ENCODE results near the gene BSDC1.
A peak's percentile ranks its signal among the peaks of the same experiment; 100 is the strongest.
"Not testable (repeated sequence)": the region's sequence is repeated elsewhere in the genome, so short reads cannot be mapped to it uniquely, and the experiment has no call there.

Gene BSDC1, protein sequence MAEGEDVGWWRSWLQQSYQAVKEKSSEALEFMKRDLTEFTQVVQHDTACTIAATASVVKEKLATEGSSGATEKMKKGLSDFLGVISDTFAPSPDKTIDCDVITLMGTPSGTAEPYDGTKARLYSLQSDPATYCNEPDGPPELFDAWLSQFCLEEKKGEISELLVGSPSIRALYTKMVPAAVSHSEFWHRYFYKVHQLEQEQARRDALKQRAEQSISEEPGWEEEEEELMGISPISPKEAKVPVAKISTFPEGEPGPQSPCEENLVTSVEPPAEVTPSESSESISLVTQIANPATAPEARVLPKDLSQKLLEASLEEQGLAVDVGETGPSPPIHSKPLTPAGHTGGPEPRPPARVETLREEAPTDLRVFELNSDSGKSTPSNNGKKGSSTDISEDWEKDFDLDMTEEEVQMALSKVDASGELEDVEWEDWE

DNA sequence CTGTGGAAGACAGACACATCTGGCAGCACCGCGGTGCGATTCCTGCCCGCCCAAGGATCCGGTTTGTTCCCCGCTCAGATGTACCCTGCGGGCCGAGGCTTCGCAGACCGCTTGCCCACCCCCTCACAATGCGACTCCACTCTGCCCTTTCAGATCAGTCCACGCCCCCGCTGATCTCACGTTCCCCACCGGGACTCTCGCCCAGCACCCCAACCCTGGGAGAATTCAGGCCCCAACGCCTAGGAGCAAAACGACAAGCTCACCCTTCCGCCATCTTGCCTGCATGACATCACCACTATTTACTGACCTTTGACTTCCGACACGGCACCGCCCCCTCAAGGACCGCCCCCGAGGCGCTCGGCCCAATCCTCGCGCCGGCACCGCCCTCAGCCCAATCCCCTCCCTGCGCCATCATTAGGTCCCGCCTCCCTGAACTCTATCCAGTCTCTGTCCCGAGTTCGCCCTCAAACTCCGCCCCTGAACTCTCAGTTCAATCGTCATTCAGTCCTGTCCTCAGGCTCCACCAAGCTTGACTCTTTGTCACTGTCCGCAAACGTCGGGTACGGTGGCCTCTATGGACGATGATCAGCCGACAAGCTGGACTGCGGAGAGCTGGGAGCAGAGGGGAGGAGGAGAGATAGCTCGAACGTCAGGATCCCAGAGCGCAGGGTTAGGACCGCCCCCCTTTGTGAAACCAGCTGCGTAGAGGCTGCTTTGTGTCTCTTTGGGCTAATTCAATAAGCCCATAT lies at the start of gene BSDC1:
BSDC1 (minus strand) TSS at position 301 of the 749 bp plus-strand sequence; CDS start at position 274, 27 bp downstream.
- peak; percentile 93 for DNase-seq (ENCODE audit: low read depth, low spot score)

DNA sequence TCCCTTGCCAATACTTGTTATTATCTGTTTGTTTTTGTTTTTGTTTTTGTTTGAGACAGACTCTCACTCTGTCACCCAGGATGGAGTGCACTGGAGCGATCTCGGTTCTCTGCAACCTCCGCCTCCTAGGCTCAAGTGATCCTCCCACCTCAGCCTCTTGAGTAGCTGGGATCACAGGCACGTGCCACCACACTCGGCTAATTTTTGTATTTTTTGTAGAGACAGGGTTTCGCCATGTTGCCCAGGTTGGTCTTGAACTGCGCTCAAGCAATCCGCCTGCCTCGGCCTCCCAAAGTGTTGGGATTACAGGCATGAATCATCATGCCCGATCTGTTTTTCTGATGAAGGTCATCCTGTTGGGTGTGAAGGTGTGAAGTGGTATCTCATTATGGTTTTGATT lies 47.2 kb upstream of the BSDC1 start:
- DNase-seq (ENCODE audit: low read depth, low spot score), result not testable (repeated sequence)

DNA sequence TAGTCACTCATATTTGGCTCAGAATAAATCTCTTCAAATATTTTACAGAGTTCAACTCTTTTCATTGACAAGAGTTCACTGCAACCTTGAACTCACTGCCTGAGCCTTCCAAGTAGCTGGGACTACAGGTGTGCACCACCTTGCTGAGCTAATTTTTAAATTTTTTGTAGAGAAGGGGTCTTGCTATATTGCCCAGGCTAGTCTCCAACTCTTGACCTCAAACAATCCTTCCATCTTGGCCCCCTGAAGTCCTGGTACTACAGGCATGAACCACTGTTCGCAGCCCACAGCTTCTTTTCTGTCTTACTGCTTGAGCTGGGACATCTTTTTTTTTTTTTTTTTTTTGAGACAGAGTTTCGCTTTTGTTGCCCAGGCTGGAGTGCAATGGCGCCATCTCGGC lies 44.5 kb upstream of the BSDC1 start:
- DNase-seq (ENCODE audit: low read depth, low spot score), result not testable (repeated sequence)

DNA sequence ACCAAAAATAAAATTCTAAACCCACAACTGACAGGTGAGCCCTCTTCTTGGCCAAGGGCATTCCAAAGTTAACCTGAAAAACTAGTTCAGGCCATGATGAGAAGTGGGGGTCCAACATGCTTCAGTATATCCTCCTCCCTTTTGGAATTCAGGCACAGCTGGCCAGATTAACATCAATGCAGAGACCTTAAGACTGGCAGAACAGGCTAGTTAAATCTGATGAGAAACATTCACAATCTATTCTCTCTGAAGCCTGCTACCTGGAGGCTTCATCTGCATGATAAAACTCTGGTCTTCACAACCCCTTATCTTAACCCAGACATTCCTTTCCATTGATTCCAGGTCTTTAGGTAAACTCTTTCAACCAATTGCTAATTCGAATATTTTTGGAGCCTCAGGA lies 43.9 kb upstream of the BSDC1 start:
- no peak for DNase-seq (ENCODE audit: low read depth, low spot score)

DNA sequence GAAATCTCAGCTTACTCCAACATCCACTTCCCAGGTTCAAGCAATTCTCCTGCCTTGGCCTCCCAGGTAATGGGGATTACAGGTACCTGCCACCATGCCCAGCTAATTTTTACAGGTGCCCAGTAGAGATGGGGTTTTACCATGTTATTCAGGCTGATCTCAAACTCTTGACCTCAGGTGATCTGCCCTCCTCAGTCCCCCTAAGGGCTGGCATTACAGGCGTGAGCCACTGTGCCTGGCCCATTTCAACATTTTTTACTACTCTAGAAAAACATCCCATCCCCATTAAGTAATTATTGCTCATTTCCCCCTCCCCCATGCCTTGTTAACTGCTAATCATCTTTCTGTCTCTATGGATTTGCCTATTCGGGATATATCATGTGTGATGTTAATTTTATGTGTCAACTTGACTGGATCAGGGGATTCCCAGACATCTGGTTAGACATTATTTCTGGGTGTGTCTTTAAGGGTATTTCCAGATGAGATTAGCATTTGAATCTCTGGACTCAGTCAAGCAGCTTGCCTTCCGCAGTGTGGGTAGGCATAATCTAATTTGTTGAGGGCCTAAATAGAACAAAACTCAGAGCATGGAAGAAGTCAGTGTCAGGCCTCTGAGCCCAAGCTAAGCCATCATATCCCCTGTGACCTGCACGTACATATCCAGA lies 37.6 kb upstream of the BSDC1 start:
- DNase-seq (ENCODE audit: low read depth, low spot score), result no peak

DNA sequence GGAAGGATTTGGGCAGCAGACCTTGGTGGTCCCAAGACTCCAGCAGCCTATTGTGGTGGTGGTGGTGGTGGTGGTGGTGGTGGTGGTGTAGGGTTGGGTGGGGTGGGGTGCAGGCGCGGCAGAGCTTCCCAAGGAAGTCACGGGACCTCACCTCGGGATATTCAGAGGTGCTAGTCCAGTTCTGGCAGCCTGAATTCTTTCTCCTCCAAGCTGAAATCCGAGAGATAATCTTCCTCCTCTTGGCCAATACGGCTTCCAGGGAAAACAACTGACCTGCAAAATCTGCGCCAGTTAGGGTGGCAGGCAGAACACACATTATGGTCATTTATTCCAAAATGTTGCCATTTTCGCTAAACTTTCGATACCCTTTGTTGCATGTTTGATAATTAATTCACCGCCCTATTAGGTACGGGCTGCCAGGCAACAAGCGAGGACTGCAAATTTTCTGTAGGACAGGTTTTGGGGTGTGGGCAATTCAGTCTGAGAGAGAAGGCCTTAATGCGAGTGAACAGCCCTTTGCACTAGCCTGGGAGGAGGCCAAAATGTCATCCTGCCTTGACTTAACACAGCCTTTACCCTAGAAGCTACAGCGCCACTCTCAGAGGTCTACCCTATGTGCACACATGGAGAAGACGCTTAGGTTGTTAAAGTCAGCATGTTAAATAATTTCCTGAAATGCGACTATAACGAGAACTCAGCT lies 33.2 kb upstream of the BSDC1 start:
- no peak for DNase-seq (ENCODE audit: low read depth, low spot score)

DNA sequence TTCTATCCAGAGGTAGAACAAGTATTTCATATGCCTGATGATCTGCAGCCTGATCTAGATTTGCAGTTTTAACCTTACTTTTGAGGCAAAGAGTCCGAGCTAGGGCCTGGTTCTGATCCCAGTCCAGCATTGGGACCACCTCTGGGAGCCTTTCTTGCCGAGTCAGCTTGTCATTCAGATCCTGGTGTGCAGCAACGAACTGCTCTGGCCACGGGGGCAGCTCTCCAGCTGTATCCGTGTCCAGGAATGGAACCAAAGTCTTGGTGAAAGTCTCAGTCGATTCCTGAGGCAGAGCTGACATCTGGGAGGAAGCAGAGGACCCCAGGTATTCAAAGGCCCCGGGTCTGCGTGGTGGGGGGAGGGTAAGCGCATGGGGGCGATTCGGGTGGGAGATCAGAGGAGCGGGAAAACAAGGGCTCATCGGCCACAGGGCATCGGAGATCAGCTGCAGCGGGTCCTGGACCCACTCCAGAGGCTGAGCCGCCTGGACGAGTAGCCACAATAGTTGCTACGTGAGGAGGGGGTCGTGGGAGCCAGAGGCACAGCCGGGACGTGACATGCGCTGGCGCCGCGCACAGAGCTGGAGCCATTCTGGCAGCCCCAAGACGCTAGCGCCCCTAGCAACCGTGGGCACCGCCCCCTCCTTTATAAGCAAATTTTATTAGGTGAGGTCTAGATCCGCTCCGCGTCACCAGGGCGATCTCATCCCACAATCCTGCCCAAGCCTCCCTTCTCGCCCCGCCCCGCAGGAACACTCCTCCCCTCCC lies 32.4 kb upstream of the BSDC1 start:
- DNase-seq (ENCODE audit: low read depth, low spot score), result no peak

DNA sequence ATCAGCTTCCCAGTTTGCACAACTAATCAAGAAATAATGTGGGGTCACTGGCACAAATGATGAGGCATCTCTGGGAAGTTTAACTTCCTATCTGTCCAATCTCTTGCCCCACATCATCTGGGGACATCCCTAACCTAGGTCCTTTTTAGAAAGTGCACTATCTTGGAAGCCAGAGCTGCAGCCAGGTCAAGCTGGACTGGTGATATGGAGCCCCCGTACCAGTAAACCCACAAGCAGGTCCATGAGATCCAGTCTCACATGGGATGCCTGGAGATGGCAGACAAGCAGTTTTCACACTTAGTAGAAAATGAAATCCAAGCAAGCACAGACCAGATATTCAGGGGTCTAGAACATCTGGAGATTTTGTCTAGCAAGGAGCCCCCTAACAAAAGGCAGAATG lies 27.5 kb upstream of the BSDC1 start:
- DNase-seq (ENCODE audit: low read depth, low spot score), result no peak

DNA sequence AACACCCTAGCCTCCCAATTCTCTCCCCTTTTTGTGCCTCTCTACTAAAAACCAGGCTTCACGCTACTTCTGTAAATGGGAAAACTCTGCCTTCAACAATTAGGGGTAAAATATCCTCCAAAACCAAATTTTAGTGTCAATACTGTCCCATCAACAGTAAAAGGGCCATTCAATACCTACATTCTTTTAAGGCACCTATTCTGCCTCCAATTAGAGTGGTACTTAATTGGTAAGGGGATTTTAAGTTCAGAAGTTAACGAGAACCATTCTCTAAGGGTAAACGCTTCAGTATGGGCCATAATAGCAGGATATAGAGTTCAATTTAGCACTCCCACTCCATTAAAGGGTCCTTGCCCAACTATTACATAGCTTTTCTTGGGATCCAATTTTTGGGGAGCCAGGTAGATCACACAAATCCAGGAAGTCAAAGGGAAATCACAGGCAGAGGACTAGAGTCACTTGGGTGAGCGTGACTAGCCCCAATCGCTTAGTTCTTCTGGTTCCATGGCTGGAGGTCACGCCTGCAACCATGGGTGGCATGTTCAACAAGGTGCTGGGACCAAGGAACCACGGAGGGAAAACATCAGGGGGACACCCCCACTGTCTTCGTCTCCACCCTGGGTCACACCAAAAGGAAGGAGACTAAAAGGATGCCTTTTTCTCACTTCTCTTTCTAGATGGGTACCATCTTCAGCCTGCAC lies 20.1 kb upstream of the BSDC1 start:
- no peak for DNase-seq (ENCODE audit: low read depth, low spot score)

DNA sequence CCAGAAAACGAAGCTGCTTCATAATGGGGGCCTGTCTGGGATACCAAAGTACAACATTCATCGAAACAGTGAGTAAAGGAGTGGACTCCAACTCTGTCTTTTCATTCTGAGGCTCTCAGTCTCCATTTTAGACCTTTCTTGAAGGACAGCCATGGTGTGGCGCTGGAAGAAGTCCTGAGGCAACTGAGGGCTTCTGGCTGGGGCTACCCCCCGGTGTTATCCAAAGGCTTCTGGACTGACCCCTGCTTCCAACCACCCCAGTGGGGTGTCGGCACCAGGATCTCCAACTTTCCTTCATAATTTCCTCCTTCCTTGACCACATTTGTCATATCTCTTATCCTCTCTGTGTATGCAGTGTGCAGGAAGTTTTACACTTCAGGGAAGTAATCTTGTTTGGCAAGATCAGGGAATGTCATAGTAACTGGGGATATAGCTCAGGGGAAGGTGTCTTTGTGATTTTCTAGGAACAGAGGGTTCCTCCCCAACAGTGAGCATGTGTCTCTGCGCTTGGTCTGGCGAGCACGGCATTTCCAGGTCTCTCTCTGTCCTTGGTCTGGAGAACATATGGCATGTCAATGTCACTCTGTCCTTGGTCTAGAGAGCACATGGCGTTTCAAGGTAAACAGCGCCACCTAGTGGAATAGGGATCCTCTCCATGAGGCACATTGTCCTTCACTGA lies 19.4 kb upstream of the BSDC1 start:
- DNase-seq (ENCODE audit: low read depth, low spot score), result peak; percentile 68

DNA sequence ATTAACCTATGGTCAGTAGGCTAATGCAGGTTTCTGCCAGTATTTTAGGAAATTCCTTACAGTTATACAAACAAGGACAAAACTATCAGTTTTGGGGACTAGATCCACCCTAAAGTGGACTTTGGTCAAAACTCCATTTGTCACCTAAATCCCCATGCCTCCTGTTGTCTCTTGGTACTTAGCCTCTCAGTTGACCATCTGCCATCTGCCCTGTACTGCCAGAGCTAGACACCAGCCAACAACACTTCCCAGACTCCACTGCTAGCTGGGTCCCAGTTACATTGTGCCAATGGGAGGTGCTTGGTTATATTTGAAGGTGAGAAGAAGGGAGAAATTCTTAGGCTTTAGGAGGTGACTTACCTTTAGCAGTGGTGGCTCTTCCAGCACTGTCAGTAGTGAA lies 17.0 kb upstream of the BSDC1 start:
- DNase-seq (ENCODE audit: low read depth, low spot score), result no peak

DNA sequence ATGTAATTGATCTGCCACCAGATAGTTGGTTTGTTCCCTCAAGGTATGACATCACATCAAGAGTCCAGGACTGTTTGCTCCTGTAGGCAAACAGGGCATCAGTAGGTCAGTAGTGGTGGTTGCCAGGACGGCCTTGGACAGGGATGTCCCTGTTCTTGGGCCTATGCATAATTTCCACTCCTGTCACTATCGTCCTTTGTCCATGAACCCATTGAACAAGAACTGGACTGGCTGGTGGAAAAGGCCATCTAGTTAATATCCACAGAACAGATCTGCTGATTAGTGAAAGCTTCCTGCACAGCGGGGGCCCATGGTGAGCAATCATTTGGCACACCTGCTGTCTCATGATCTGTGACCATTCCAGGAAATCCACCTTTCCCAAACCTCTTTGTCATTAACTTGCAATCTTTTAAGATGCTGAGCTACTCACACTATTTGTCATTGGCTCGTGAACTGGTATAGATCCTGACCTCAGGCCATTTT lies 12.4 kb upstream of the BSDC1 start:
- no peak for DNase-seq (ENCODE audit: low read depth, low spot score)

DNA sequence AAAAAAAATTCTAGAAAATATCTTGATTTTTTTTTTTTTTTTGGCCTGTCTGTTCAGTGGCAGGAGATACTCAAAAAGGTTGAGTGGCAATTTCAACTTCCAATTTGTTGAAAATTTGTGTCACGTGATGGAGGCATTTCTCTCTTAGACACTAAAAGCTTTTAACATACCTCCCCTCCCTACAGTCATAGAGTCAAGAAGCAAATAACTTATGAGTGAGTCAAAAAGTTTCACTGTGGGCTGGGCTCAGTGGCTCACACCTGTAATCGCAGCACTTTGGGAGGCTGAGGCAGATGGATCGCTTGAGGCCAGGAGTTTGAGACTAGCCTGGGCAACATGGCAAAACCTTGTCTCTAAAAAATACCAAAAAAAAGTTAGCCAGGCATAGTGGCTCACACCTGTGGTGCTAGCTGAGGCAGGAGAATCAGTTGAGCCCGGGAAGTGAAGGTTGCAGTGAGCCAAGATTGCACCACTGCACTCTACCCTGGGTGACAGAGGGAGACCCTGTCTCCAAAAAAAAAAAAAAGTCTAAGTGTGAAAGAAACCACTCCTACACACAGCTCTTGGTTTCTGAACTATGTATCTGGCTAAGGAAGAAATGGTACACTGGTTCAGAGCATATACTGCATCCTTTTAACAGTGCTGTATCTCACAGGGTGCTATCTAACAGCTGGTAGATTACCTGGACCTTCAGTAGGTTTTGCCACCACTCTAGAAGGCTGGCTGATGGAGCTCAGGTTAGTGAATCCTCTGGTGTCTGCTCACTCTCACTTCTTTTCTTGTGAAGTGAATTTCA lies 11.6 kb upstream of the BSDC1 start:
- no peak for DNase-seq (ENCODE audit: low read depth, low spot score)

DNA sequence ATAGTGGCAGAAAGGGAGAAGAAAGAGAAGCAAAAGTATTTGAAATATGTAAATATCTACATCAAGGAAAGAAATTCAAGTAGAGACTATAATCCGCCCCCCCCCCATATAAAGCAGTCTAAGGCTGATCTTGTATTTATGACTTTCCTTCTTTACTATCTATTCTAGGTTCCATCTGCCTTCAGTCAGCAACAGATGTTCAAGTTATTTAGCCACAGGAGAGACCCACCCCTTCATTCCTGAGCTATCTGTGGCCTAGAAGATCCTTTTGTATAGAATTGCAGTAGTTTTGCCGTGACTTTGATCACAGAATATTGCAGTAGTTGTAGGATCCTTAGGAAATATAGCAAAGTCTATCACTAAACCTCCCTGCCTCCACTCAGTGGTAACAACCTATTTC lies 10.7 kb upstream of the BSDC1 start:
- DNase-seq (ENCODE audit: low read depth, low spot score), result no peak

DNA sequence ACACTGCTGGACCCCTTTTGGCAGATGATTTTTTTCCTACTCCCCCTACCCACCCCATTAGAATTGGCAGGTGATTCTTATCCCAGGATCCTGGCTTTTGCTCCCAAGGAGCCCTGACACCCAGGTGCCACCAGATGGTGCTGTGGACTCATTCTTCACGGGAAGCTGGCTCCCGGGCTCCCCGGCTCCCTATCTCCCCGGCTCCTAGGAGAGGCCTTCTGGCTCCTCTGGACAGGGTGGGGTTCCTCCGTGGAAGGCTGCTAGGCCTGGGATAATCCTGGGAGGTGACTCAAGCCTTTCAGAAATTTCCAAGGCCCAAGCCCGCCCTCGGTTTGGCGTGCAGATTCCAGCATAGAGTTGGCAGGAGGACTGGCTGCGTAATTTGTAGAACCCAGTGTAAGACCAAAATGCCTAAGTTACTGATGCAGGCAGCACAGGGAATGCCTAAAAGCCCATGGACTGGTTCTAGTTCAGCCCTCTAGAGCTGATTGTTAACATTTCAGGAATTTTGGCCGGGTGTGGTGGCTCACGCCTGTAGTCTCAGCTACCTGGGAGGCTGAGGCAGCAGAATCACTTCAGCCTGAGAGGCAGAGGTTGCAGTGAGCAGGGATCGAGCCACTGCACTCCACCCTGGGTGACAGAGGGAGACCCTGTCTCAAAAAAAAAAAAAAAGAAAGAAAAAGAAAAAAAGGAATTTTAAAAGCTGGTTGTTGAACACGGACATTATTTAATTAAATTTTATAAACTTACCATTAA lies 6.8 kb upstream of the BSDC1 start:
- peak; percentile 23 for DNase-seq (ENCODE audit: low read depth, low spot score)

DNA sequence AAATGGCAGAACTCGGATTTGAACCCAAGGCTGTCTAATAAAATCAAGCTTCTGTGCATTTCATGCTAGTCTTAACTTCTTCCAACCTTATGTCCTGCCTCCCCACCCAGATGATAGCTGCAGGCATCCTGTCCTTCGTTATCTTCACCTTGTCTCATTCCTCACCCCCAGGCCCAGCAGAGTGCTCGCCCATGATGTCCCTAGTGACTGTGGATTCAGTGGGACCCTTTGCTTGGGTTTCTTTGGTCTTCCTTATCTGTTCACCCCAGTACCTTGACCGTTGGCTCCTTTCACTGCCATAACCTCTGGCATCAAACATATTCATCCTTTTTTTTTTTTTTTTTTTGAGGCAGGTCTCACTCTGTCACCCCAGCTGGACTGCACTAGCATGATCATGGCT lies 5.6 kb upstream of the BSDC1 start:
- DNase-seq (ENCODE audit: low read depth, low spot score), result no peak

DNA sequence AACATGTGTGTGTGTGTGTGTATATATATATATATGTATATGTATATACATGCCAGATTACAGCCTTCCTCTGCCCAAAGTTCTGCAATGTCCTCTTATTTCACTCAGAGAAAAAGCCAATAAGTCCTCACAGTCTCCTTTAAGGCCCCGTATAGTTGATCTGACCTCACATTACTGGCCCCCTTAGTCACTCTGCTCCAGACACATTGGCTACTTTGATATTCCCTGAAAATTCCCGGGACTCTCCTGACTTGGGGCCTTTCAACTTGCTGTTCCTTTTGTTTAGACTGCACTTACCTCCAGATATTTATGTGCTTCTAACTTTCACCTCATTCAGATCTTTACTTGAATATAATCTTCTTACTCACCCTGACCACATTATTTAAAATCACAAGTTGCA lies 4.2 kb upstream of the BSDC1 start:
- no peak for DNase-seq (ENCODE audit: low read depth, low spot score)

DNA sequence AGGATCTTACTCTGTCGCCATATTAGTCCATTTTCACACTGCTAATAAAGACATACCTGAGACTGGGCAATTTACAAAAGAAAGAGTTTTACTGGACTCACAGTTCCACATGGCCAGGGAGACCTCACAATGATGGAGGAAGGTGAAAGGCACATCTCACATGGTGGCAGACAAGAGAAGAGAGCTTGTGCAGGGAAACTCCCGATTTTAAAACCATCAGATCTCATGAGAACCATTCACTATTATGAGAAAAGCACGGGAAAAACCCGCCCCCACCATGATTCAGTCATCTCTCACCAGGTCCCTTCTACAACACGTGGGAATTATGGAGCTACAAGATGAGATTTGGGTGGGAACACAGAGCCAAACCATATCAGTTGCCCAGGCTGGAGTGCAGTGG lies 2.3 kb upstream of the BSDC1 start:
- DNase-seq (ENCODE audit: low read depth, low spot score), result not testable (repeated sequence)
